H4 (cell line): Measurements from ENCODE around the gene TNRC6A. TPM values are rescaled to one million over a fixed set of nuclear protein-coding genes. Genes with fewer than 3 reads are reported as not detected.
"Not testable (repeated sequence)": the region's sequence is repeated elsewhere in the genome, so short reads cannot be mapped to it uniquely, and the experiment has no call there.

Experiments
- DNase-seq: peaks from one replicate; pipeline ENCODE4 v3.0.0-alpha.2; 2015; ENCODE audit warnings: low spot score
- total RNA-seq: library from RNA; depleted of rRNA; stranded (reverse); fragments of >200 nt; shearing (Covaris generic); gene quantifications from 2 replicates; pipeline ENCODE4 v1.2.3, GENCODE V29; 2014

The TNRC6A gene
- total RNA-seq, 1 experiment from 2014 or later = 10.1 TPM

GRCh38 chr16:24728011-24728410 is 1.4 kb upstream of the TNRC6A start:
- DNase-seq = no peak

GRCh38 chr16:24728891-24729242 is 584 bp upstream of the TNRC6A start:
- DNase-seq = no peak

GRCh38 chr16:24729951-24730815 is 732 bp downstream of the TNRC6A start:
- DNase-seq = no peak

DNA sequence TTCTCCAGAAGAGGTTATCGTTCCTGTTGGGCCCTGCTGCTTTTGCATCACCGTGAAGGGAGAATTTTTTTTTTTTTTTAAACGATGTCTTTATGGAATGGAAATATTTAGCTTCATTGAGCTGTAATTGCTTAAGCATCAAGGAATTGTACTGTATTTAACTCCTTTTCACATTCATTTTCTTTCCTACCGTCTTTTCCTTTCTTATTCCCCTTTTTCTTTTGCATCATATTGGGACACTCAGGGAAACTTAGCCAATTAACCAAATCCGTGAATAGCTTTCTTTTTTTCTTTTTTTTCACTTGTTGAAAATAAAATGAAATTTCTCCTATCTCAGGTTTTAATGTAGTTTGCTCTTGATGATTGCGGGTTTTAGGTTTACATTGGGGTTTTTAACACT is 1.5 kb downstream of the TNRC6A start:
- DNase-seq = no peak

DNA sequence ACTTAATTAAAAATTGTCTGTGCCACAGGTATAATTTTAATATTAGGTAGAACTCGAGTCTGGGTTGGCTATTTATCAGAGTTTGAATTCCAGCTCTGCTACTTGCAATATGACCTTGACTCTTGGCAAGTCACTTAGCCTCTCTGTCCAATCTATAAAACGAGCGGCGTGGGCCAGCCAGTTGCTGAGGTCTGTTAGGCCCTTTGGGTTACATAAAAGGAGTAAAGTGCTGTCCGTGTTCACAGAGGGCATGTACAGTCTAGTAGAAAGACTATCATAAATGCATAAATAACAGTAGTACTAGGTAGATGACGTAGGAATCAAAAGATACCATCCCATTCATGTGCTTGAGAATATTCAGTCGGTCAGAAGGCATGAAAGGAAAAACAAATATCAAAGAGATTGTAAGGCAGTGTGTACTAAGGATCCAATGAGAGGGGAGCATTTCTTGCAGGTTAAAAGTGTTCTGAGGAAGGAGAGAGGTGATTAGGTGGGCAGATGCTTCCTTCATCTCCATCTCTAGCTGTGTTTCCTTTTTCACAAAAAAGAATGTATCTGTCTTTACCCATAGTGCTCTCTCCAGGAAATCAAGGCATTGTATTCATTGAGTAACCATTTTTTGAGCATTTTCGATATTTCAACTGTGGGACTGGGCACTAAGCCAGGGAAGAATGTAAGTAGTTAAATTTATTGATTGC is 2.4 kb downstream of the TNRC6A start:
- no peak for DNase-seq

GRCh38 chr16:24734382-24734781 is 4.9 kb downstream of the TNRC6A start:
- DNase-seq = no peak

DNA sequence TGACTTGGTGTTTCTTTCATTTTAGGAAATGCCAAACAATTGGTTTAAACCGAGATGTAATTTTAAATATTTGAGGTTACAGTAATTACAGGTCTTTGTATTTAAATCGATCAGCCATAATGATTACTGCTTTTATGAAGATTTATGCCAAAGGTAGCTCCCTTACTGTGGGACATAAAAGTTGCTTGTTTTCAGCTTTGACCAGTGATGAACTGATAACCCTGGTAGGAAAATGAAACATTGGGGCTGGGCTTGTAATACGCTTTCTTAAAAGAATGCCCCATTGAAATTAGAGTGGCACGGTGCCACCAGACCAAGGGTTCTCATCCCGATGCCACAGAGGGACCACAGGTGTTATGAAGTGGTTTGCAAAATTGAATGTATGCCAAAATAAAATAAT is 7.3 kb downstream of the TNRC6A start:
- DNase-seq = no peak

DNA sequence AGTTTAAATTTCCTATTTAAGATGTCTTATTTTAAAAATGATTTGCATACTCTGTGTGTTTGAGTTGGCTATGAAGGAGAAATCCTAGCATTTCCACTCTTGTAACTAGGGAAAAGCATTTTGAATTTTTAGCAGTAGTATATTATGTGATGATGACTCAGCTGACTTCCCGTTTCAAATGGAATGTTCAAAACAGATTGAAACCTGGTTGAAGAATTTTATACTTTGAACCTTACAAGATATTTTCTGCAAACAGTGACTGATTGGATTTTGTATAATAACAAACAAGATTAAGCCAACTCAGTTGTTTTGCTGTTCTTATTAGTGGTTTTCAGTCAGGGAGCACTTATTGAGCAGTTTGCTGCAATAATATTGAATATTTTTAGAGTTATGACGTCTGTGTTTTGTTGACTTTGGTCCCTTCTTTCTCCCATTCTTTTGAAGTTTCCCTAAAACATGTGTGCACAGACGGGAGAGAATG is 8.0 kb downstream of the TNRC6A start:
- no peak for DNase-seq

DNA sequence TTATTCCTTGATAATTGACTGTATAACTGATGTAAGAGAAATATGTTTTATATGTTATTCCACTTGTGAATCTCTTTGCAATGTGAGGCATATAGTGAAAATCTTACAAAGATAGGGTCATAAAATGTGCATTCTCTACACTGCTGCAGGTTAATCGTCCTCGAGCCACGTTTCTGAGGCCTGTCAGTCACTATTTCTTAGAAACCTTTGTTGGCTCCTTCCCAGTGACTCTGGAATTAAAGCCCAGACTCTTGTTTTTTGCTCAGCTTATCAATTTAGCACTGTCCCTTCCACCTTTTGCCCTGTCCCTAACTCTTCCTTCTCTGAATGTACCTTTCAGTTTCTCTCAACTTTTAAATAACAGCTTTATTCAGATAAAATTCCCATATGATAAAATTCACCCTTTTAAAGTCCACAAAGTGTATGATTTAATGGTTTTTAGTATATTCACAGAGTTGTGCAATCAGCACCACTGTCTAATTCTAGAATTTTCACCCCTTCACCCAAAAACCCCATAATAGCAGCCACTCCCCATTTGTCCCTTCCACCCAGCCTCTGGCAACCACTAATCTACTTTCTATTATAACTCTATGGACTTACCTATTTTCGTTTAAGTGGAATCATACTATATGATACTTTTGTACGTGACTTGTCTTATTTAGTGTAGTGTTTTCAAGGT is 8.6 kb downstream of the TNRC6A start:
- DNase-seq = no peak

GRCh38 chr16:24738895-24739294 is 9.4 kb downstream of the TNRC6A start:
- no peak for DNase-seq

DNA sequence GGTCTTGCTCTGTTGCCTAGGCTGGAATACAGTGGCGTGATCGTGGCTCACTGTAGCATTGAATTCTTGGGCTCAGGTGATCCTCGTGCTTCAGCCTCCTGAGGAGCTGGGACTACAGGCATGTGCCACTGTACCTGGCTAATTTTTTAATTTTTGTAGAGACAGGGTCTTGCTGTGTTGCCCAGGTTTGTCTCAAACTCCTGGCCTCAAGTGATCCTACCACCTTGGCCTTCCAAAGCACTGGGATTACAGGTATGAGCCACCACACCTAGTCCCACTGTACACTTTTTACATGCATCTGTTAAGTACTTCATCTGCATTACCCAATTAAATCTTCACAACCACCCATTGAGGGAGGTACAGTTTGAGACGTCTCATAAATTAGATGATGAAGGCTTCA is 12.4 kb downstream of the TNRC6A start:
- no peak for DNase-seq

DNA sequence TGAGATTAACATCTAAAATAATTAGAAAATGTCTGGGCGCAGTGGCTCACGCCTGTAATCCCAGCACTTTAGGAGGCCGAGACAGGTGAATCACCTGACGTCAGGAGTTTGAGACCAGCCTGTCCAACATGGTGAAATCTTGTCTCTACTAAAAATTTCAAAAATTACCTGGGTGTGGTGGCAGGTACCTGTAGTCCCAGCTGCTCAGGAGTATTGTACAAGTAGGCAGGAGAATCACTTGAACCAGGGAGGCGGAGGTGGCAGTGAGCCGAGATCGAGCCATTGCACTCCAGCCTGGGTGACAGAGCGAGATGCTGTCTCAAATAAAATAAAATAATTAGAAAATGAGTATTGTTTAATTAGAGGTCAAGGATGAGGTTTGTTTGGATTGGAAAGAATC is 13.2 kb downstream of the TNRC6A start:
- DNase-seq = not testable (repeated sequence)

DNA sequence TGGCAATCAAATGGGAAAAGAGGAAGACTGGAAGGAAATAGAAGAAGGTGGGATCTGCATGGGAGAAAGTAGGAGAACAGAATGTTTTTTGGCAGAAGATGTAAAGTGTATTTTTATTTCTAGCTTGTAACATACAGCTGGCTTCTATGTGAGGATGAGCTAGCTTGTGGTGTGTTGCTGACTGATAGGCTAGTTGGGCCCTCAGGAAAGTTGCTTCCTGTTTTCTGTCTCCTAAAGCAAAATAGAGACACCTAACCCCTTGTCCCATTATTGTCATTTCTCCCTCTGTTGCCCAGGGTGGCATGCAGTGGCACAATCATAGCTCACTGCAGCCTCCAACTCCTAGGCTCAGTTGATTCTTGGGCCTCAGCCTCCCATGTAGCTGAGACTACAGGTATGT is 15.9 kb downstream of the TNRC6A start:
- DNase-seq = no peak

- no peak for DNase-seq
These were observed 16.3 kb downstream of the TNRC6A start for GRCh38 chr16:24745791-24746190.

DNA sequence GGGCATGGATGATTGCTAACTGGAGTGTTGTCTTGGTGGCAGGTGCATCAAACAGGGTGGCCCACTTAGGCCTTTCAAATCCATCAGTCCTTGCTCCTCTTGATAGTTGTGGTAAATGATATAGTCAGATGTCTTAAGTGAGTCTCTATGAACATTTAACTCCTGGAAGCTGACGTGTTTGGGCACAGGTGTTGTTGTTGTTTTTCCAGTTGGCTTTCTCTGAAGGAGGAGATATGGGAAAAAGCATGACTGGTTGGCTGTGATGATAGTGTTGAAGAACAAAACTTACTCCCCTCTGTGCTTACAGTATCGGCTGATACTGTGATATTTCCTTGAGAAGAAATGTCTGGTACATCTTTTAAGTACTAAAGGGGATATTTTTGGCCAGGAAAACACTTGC is 18.0 kb downstream of the TNRC6A start:
- no peak for DNase-seq

DNA sequence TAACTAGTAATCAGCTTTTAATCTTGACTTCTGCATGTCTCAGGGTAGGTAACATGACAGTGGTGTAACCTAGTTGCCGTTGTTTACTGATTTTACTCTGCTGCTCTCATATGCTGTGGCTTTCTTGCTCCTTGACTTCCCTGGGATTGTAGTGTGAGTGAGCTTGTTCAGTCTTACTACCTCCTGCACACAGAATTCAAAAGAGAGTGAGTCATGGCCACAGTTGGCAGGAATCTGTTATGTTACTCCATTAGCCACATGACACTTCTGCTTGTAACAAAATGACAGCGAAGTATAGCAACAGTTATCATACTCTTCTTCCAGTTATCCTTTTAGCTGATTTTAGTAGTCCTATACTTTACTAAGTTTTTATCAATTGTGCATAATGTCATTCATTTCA is 18.8 kb downstream of the TNRC6A start:
- DNase-seq = peak; percentile 87

GRCh38 chr16:24749310-24749709 is 19.9 kb downstream of the TNRC6A start:
- DNase-seq = no peak

- not testable (repeated sequence) for DNase-seq
These were observed 20.4 kb downstream of the TNRC6A start for GRCh38 chr16:24749872-24750271.

GRCh38 chr16:24753000-24753399 is 23.5 kb downstream of the TNRC6A start:
- no peak for DNase-seq

DNA sequence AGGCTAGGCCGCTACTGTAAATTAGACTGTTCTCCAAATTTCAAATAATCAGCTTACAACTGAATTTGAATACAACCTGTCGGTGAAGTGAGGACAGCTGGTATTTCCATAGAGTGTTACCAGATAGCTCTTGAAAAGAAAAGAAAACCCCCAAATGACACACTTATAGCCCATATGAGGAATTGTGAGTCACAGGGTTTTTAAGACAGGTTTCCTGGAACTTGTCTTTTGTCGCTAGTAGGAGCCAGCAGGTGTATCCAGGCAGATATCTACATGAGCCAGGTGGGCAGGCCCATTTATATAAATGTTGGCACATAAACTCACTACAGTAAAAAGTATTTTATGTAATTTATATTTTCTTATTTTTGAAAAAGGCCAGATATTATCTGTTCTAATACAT is 24.0 kb downstream of the TNRC6A start:
- DNase-seq = no peak

DNA sequence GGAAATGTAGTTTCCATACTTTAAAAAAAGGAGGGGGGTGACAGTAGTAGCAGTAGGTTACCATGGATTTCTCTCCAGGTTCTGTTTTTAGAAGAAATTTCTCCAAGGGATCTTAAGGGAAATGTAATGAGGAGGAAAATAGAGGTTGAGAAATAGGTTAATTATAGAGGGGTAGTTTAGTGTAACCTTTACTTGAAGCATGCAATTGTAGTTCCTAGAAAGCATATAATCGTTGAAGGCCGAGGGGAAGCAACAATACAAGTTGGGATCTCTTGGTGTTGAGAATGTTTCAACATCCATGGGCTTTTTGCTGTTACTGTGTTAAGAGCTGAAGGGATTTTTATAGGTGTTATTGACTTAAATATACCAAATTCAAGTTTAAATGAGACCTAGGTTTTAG is 25.1 kb downstream of the TNRC6A start:
- no peak for DNase-seq

DNA sequence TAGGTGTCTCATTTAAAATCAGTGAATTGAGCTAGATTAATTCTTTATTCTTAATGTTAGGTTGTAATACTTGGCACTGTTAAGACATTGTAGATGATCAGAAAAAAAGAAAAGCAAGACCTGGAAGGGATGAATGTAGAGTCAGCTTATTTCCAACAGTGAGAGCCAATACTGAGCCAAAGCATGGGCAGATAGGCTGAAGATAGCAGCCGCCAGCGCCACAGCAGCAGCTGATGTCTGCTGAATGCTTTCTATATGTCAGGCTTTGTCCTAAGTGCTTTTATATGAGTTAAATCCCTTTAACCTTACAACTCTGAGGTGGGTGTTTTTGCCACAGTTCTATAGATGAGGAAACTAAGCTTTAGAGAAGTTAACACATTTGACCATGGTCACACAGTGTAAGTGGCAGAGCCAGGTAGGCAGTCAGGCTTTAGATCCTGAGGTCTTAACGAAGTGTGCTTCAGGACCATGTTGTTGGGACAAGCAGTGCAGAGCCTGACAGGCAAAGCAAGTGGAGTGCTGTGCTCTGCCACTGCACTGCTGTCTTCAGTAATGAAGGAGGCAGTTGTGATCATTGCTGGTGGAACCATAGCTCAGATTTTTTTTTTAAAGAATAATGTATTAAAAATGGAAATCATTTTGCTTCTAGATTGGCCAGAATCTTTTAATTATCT is 25.9 kb downstream of the TNRC6A start:
- DNase-seq = no peak
